ENCODE measurements around the gene HIF1A. TPM values are rescaled to one million over a fixed set of nuclear protein-coding genes. Genes with fewer than 3 reads are reported as not detected.

Gene HIF1A
- total and polyA plus RNA-seq, 10 of the 15 experiments (the other 5 are each of a cell fraction or from before 2014, with no cell fraction given): 18.3 to 97.0 (median 75.3) TPM

- Histone ChIP-seq H3K4me1 (ENCODE audit: control insufficient read depth, insufficient read depth, low read length) (peaks cover 33% of the 10 kb centered on the region), H2AFZ (ENCODE audit: control insufficient read depth, low read depth, low read length) (no peak overlapping the region), H4K20me1 (ENCODE audit: control insufficient read depth, insufficient read depth) (peaks cover 7% of the 10 kb centered on the region; the same call in 1 of the 2 replicates), H3K36me3 (ENCODE audit: control insufficient read depth in 2 of 2, insufficient read depth in 2 of 2, low read length in 1 of 2) (peaks cover 2 to 16% of the 10 kb centered on the region in 2 experiments; a peak in 3 of 4 replicates), H3K79me2 (ENCODE audit: control insufficient read depth, insufficient read depth, low read length) (peaks cover 88% of the 10 kb centered on the region), H3K9ac (ENCODE audit: control insufficient read depth, insufficient read depth, low read length) (no peak overlapping the region; the same call in 1 of the 2 replicates), H3K4me2 (ENCODE audit: control insufficient read depth, insufficient read depth) (peak overlapping the region; percentile 23; the same call in 1 of the 2 replicates), H3K27me3 (replicated peaks in 1 of 2; ENCODE audit: control insufficient read depth in 2 of 2, insufficient read depth in 2 of 2, low read length in 1 of 2) (no peaks in the 10 kb centered on the region), H3K27ac (ENCODE audit: control insufficient read depth, insufficient read depth) (no peak overlapping the region; the same call in 1 of the 2 replicates), H3K4me3 (no peak overlapping the region), H3K9me3 (replicated peaks; ENCODE audit: control insufficient read depth, insufficient read depth, low read length) (no peaks in the 10 kb centered on the region)
- WGBS (ENCODE audit: insufficient coverage, insufficient replicate concordance, low lambda C conversion rate, missing lambda C conversion rate): 43% methylated on average over 2 of the region's 2 CpGs
- TF ChIP-seq MXI1 (IDR thresholded peaks at IDR 0.05; ENCODE audit: low read depth, low read length): no peak
- TF ChIP-seq CREB1 (IDR thresholded peaks at IDR 0.05; ENCODE audit: low read depth): no peak
- TF ChIP-seq, protein P1, sequence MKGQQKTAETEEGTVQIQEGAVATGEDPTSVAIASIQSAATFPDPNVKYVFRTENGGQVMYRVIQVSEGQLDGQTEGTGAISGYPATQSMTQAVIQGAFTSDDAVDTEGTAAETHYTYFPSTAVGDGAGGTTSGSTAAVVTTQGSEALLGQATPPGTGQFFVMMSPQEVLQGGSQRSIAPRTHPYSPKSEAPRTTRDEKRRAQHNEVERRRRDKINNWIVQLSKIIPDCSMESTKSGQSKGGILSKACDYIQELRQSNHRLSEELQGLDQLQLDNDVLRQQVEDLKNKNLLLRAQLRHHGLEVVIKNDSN (IDR thresholded peaks at IDR 0.05; ENCODE audit: borderline replicate concordance, extremely low read length, insufficient read depth, low read depth, low read length): no peak
- TF ChIP-seq ZSCAN29 (IDR thresholded peaks at IDR 0.05): no peak
- no peak for TF ChIP-seq RELA (IDR thresholded peaks at IDR 0.05; ENCODE audit: borderline replicate concordance, partially characterized antibody)
- TF ChIP-seq EZH2 (IDR thresholded peaks at IDR 0.05; ENCODE audit: borderline replicate concordance, control insufficient read depth, low read depth, low read length): no peak
- no peak for TF ChIP-seq CBFB (IDR thresholded peaks at IDR 0.05; ENCODE audit: low read depth)
- TF ChIP-seq TCF3 (IDR thresholded peaks at IDR 0.05; ENCODE audit: borderline replicate concordance, insufficient read depth, low read depth, low read length): no peak
- no peak for DNase-seq (ENCODE audit: low read depth, low spot score)
- FAIRE-seq: no peak
- ChIA-PET CTCF (interaction anchor here (0.8 to 4.3 kb wide), 3 partner anchors 12 to 137 kb away, joined by 3 to 20 read pairs (median 15); no protein-coding TSS in a partner anchor), RAD21 (ENCODE audit: unreplicated experiment) (interaction anchor here (1.2 to 5.1 kb wide), 7 partner anchors 13 to 242 kb away, joined by 3 to 28 read pairs (median 3); no protein-coding TSS in a partner anchor), POLR2A (interaction anchor here (1.0 to 2.8 kb wide), 3 partner anchors 8 to 37 kb away, joined by 3 to 8 read pairs (median 3); no protein-coding TSS in a partner anchor), SMC1A (ENCODE audit: uncharacterized antibody, unreplicated experiment) (interaction anchor here (0.7 to 9.5 kb wide), 11 partner anchors 8 to 240 kb away, joined by 3 to 114 read pairs (median 4); partner anchors contain the start of gene HIF1A)
- no TSS peak for BruUV-seq (replicated peaks)
- intact Hi-C loops (cut with micrococcal nuclease; ENCODE audit: unreplicated experiment): no loop called here
- in situ Hi-C loops (cut with MboI): no loop called here
- peak; percentile 29 for ATAC-seq
Measured at GRCh38 chr14:61718039-61718438, 22.7 kb downstream of the HIF1A start.

Data from GM12878 (cell line).